Right lobe of liver (tissue), 6 donors: ENCODE data around the gene LARP6. TPM values are rescaled to one million over a fixed set of nuclear protein-coding genes. Genes with fewer than 3 reads are reported as not detected.
A peak's percentile ranks its signal among the peaks of the same experiment; 100 is the strongest.

ENCODE experiments used
- ATAC-seq, 4 donors: fragments of 200-7000 bp; cut with Tn5 transposase; one replicate each; pipeline ENCODE4 v1.9.1; 2020; ENCODE audit warnings: mild to moderate bottlenecking in 4 of 4, moderate library complexity in 4 of 4
- DNase-seq, 3 donors: peaks; one replicate each; pipeline ENCODE4 v3.0.0-alpha.2; 2020
- H3K27ac ChIP-seq, 3 donors: fragments of 200-600 bp; one replicate each; pipeline ENCODE4 v1.8.0; 2022
- H3K27me3 ChIP-seq, 2 donors: fragments of 200-600 bp; one replicate each; pipeline ENCODE4 v1.8.0; 2022
- H3K36me3 ChIP-seq, 4 donors: fragments of 200-600 bp; sonication (generic) in 1 of 4; one replicate each; pipeline versions ENCODE4 v1.5.1 to v1.8.0; 2017 to 2022; ENCODE audit warnings: control low read depth in 1 of 4
- H3K4me1 ChIP-seq, 4 donors: fragments of 200-600 bp; sonication (generic) in 1 of 4; one replicate each; pipeline versions ENCODE4 v1.5.1 to v1.8.0; 2017 to 2022; ENCODE audit warnings: control low read depth in 1 of 4
- H3K4me3 ChIP-seq, 3 donors: fragments of 200-600 bp; one replicate each; pipeline ENCODE4 v1.8.0; 2022
- H3K9me3 ChIP-seq, 4 donors: fragments of 200-600 bp; sonication (generic) in 1 of 4; one replicate each; pipeline versions ENCODE4 v1.5.1 to v1.8.0; 2017 to 2022; ENCODE audit warnings: control low read depth in 1 of 4
- CTCF ChIP-seq, 4 donors: fragments of 200-600 bp in 3 of 4; fragments of 450-650 bp in 1 of 4; IDR thresholded peaks; one replicate each; pipeline versions ENCODE4 v1.5.1 to v1.8.0; 2016 to 2022; ENCODE audit warnings: antibody characterized with exemption in 4 of 4, mild to moderate bottlenecking in 2 of 4
- POLR2A ChIP-seq: fragments of 450-650 bp; IDR thresholded peaks from one replicate; pipeline ENCODE4 v1.6.1; 2017; ENCODE audit warnings: antibody characterized with exemption, mild to moderate bottlenecking
- WGBS: methylation state at CpG from one replicate; pipeline ENCODE4 v1.1.6; 2018; ENCODE audit warnings: low coverage, low lambda C conversion rate; ENCODE audit not compliant: insufficient coverage; ENCODE audit errors: missing lambda C conversion rate; 5-methylcytosine and 5-hydroxymethylcytosine counted together
- intact Hi-C, 2 donors: fragments of 100-400 bp; cut with DNase I; formaldehyde crosslinking; loops; one replicate each; pipeline versions ENCODE4 v1.11.2 to v1.14.1; 2022
- total RNA-seq, 6 experiments: library from RNA; depleted of rRNA in 2 of 6; stranded (reverse); fragments of >200 nt in 2 of 6; fragmentation: NEBNext Ultra II Directional in 3 of 6; extraction: Animal tissue kit (Norgen Biotek cat#: 25700) in 3 of 6; gene quantifications; one replicate each; pipeline versions ENCODE4 v1.1.0 to v1.2.4, GENCODE V29; 2016 to 2023
- donor health status: DM: no; HTN: yes; CAD: no.
- donor health status: DM: no; HTN: no; CAD: no.
- donor health status: DM: no; HTN: no; CAD: no.
- donor health status: DM: no; HTN: yes; CAD: no.
- donor health status: DM: no; HTN: yes; CAD: no.

The LARP6 gene
- total RNA-seq, 6 experiments from 2014 or later, result 1.3 to 13.7 (median 4.1) TPM

GRCh38 chr15:70882361-70882760 is 28.4 kb upstream of the LARP6 start:
- Histone ChIP-seq H3K27me3 (no peaks in the 10 kb centered on the region), H3K4me3 (no peak overlapping the region), H3K36me3 (no peaks in the 10 kb centered on the region), H3K4me1 (no peaks in the 10 kb centered on the region), H3K9me3 (no peaks in the 10 kb centered on the region), H3K27ac (no peak overlapping the region)
- intact Hi-C loops, result no loop called here
- no peak for TF ChIP-seq CTCF (IDR thresholded peaks at IDR 0.05)
- no peak for TF ChIP-seq POLR2A
- 57% methylated on average over 2 of the region's 2 CpGs for WGBS
- ATAC-seq (no peak), DNase-seq (no peak)

GRCh38 chr15:70880781-70881180 is 26.8 kb upstream of the LARP6 start:
- no peak for TF ChIP-seq POLR2A
- no peak for TF ChIP-seq CTCF (IDR thresholded peaks at IDR 0.05)
- Histone ChIP-seq H3K36me3 (no peaks in the 10 kb centered on the region), H3K27me3 (no peaks in the 10 kb centered on the region), H3K4me3 (no peak overlapping the region), H3K27ac (no peak overlapping the region), H3K4me1 (peaks cover 0 to 15% (median 7%) of the 10 kb centered on the region in 4 donors), H3K9me3 (no peaks in the 10 kb centered on the region)
- DNase-seq (no peak), ATAC-seq (no peak)
- 100% methylated on average over 1 of the region's 2 CpGs for WGBS
- intact Hi-C loops, result no loop called here

- no peaks in the 10 kb centered on the region for H3K9me3 ChIP-seq
- no peaks in the 10 kb centered on the region for H3K27me3 ChIP-seq
- WGBS, result 49% methylated on average over 2 of the region's 2 CpGs
- no peak for TF ChIP-seq POLR2A
- TF ChIP-seq CTCF (IDR thresholded peaks at IDR 0.05), result no peak
- intact Hi-C loops, result no loop called here
- peaks cover 0 to 25% (median 11%) of the 10 kb centered on the region in 4 donors for H3K4me1 ChIP-seq
- H3K27ac ChIP-seq, result no peak overlapping the region
- DNase-seq (no peak), ATAC-seq (no peak)
- H3K36me3 ChIP-seq, result no peaks in the 10 kb centered on the region
- no peak overlapping the region for H3K4me3 ChIP-seq
Measured at GRCh38 chr15:70879401-70879800, 25.4 kb upstream of the LARP6 start.

GRCh38 chr15:70876683-70877082 is 22.7 kb upstream of the LARP6 start:
- intact Hi-C loops, result no loop called here
- ATAC-seq, result peak; percentile 53 to 75 (median 64)
- no peaks in the 10 kb centered on the region for H3K36me3 ChIP-seq
- TF ChIP-seq POLR2A (no peak), CTCF (IDR thresholded peaks at IDR 0.05) (no peak)
- H3K27ac ChIP-seq, result peak overlapping the region in 1 of 3 donors; percentile 70
- H3K4me1 ChIP-seq, result peaks cover 0 to 28% (median 11%) of the 10 kb centered on the region in 4 donors
- H3K9me3 ChIP-seq, result no peaks in the 10 kb centered on the region
- no peaks in the 10 kb centered on the region for H3K27me3 ChIP-seq
- no peak for DNase-seq
- H3K4me3 ChIP-seq, result no peak overlapping the region
- 28% methylated on average over 2 of the region's 2 CpGs for WGBS

GRCh38 chr15:70876011-70876410 is 22.1 kb upstream of the LARP6 start:
- no peak overlapping the region for H3K4me3 ChIP-seq
- intact Hi-C loops, result no loop called here
- H3K27ac ChIP-seq, result peak overlapping the region in 1 of 3 donors; percentile 70
- DNase-seq, result no peak
- peaks cover 0 to 28% (median 11%) of the 10 kb centered on the region in 4 donors for H3K4me1 ChIP-seq
- ATAC-seq, result no peak
- H3K9me3 ChIP-seq, result no peaks in the 10 kb centered on the region
- H3K36me3 ChIP-seq, result no peaks in the 10 kb centered on the region
- 56% methylated on average over 3 of the region's 3 CpGs for WGBS
- no peaks in the 10 kb centered on the region for H3K27me3 ChIP-seq
- TF ChIP-seq CTCF (IDR thresholded peaks at IDR 0.05) (no peak), POLR2A (no peak)
